ENCODE measurements around the gene NPAS2.

The NPAS2 gene

DNA sequence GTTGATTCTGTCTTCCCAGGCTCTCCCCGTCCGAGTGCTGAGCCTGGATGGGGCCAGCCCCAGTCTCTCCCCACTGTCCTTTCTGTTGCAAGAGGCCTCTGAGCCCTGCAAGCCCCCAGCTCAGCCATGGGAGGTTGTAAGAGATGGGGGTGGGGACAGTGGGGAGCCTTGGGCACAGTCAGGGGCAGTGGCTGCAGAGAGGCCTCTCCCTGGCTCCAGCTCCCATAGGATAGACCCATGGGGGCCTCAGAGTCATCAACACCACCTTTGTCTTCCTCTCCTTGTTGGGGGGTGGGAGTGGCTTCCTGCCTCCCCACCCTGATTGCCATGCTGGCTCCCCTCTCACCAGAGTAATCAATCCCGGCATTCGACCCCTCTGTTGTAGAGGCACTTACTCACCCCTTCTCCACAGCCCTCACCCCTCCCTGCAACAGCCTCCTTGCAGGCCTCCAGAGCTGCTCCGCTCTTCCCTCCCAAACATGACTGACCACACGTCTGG, 37.5 kb upstream of the NPAS2 start:
- H3K4me3 ChIP-seq (ENCODE audit: low read length in 2 of 2): no peak overlapping the region
- no peaks in the 10 kb centered on the region for H3K9me3 ChIP-seq (ENCODE audit: control insufficient read depth in 2 of 2, low read length in 2 of 2)
- H3K9ac ChIP-seq (ENCODE audit: low read depth in 1 of 2, low read length in 2 of 2): no peak overlapping the region
- H3K27me3 ChIP-seq (ENCODE audit: control insufficient read depth in 2 of 2, insufficient read depth in 2 of 2, low read length in 2 of 2): no peaks in the 10 kb centered on the region
- no peaks in the 10 kb centered on the region for H3K36me3 ChIP-seq (ENCODE audit: control insufficient read depth in 2 of 2, insufficient read depth in 2 of 2, low read length in 2 of 2)
- H3K27ac ChIP-seq (ENCODE audit: low read depth in 2 of 2, low read length in 2 of 2): no peak overlapping the region
- H3K4me1 ChIP-seq (ENCODE audit: control insufficient read depth in 2 of 2, insufficient read depth in 2 of 2, low read length in 2 of 2): peaks cover 7 to 22% of the 10 kb centered on the region in 2 donors

DNA sequence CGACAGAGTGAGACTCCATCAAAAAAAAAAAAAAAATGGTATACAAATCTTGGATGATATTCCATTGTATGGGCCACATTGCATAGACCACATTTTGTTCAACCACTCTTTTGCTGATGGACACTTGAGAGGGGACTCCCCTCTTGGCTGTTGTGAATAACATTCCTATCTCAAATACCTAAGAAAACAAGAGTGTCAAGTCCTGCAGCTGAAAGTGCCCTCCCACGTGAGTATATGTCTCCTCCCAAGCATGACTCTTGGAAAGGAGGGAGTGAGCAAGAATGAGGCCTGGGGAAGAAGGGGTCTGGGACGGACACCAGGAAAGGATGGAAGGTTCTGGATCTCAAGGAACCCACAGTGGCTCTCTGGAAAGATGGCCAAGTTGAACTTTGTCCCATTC, 36.0 kb upstream of the NPAS2 start:
- Histone ChIP-seq H3K9ac (ENCODE audit: low read depth in 1 of 2, low read length in 2 of 2) (no peak overlapping the region), H3K4me1 (ENCODE audit: control insufficient read depth in 2 of 2, insufficient read depth in 2 of 2, low read length in 2 of 2) (peaks cover 7 to 26% of the 10 kb centered on the region in 2 donors), H3K27me3 (ENCODE audit: control insufficient read depth in 2 of 2, insufficient read depth in 2 of 2, low read length in 2 of 2) (no peaks in the 10 kb centered on the region), H3K36me3 (ENCODE audit: control insufficient read depth in 2 of 2, insufficient read depth in 2 of 2, low read length in 2 of 2) (no peaks in the 10 kb centered on the region), H3K9me3 (ENCODE audit: control insufficient read depth in 2 of 2, low read length in 2 of 2) (no peaks in the 10 kb centered on the region), H3K4me3 (ENCODE audit: low read length in 2 of 2) (no peak overlapping the region), H3K27ac (ENCODE audit: low read depth in 2 of 2, low read length in 2 of 2) (no peak overlapping the region)

DNA sequence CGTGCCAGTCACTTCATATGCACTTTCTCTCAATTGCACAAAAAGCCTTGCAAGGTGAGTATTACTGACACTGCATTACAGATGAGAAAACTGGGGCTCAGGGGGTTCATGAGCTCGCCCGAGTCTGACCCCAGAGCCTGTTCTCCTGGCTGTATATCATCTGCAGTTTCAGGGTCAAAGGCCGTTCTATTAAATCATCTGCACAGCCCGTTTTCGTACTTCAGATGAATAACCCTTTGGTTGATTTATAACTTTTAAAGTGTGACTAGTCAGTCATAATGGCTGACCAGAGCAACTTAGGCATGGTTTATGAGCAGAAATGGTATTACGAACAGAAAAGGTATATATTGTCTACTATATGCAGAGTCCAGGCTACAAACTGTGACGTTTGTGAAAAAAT, 35.3 kb upstream of the NPAS2 start:
- Histone ChIP-seq H3K27ac (ENCODE audit: low read depth in 2 of 2, low read length in 2 of 2) (no peak overlapping the region), H3K9me3 (ENCODE audit: control insufficient read depth in 2 of 2, low read length in 2 of 2) (no peaks in the 10 kb centered on the region), H3K4me1 (ENCODE audit: control insufficient read depth in 2 of 2, insufficient read depth in 2 of 2, low read length in 2 of 2) (peaks cover 7 to 32% of the 10 kb centered on the region in 2 donors), H3K27me3 (ENCODE audit: control insufficient read depth in 2 of 2, insufficient read depth in 2 of 2, low read length in 2 of 2) (no peaks in the 10 kb centered on the region), H3K36me3 (ENCODE audit: control insufficient read depth in 2 of 2, insufficient read depth in 2 of 2, low read length in 2 of 2) (no peaks in the 10 kb centered on the region), H3K9ac (ENCODE audit: low read depth in 1 of 2, low read length in 2 of 2) (no peak overlapping the region), H3K4me3 (ENCODE audit: low read length in 2 of 2) (no peak overlapping the region)

DNA sequence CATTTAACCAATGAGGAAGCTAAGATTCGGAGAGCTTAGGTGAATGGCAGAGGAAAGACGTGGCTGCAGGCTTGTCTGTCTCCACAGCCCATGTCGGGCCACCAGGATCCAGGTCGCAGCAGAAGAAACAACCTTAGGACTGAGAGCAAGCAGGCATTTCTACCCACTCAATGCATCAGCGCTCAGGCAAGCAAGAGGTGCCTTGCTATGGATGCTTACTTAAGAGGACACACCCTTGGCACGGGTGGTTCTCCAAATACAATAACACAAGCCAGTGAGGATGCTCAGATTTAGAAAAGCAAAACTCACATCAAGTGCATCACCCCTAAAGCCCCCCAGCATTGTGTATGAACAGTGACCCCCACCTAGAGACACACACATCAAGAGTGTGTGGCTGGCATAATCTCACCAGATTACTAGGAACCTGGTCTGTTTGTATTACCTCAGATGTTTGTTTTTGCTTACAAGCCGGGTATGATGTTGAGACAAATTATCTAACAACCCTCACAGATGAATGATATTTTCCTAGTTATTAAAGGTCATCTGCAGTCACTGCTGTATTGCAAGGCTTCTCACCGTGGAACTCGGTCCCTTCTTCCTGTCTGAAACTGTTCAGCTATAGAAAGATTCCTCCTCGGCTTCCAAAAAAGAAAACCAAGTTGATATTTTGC, 34.2 kb upstream of the NPAS2 start:
- H3K36me3 ChIP-seq (ENCODE audit: control insufficient read depth in 2 of 2, insufficient read depth in 2 of 2, low read length in 2 of 2): no peaks in the 10 kb centered on the region
- H3K9me3 ChIP-seq (ENCODE audit: control insufficient read depth in 2 of 2, low read length in 2 of 2): no peaks in the 10 kb centered on the region
- H3K4me1 ChIP-seq (ENCODE audit: control insufficient read depth in 2 of 2, insufficient read depth in 2 of 2, low read length in 2 of 2): peaks cover 7 to 27% of the 10 kb centered on the region in 2 donors
- H3K9ac ChIP-seq (ENCODE audit: low read depth in 1 of 2, low read length in 2 of 2): no peak overlapping the region
- no peak overlapping the region for H3K4me3 ChIP-seq (ENCODE audit: low read length in 2 of 2)
- H3K27me3 ChIP-seq (ENCODE audit: control insufficient read depth in 2 of 2, insufficient read depth in 2 of 2, low read length in 2 of 2): no peaks in the 10 kb centered on the region
- H3K27ac ChIP-seq (ENCODE audit: low read depth in 2 of 2, low read length in 2 of 2): no peak overlapping the region

DNA sequence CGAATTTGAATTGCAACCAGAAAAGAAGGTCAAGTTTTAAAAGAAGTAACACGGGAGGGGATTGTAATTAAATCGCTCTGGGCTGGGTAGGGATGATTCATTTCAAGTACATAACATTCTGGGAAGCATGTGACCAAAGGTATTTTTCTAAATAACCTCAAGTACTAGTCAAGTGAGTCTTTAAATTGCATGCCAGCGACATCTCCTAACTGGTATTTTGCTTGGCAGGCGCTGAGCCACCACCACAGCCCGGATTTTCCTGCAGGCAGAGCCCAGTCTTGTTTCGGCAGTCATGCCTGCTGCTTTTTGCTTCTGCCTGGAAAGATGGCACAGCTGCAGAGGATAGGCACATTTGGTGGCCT, 33.7 kb upstream of the NPAS2 start:
- H3K27ac ChIP-seq (ENCODE audit: low read depth in 2 of 2, low read length in 2 of 2): no peak overlapping the region
- H3K9me3 ChIP-seq (ENCODE audit: control insufficient read depth in 2 of 2, low read length in 2 of 2): no peaks in the 10 kb centered on the region
- no peak overlapping the region for H3K9ac ChIP-seq (ENCODE audit: low read depth in 1 of 2, low read length in 2 of 2)
- no peaks in the 10 kb centered on the region for H3K36me3 ChIP-seq (ENCODE audit: control insufficient read depth in 2 of 2, insufficient read depth in 2 of 2, low read length in 2 of 2)
- peaks cover 7 to 26% of the 10 kb centered on the region in 2 donors for H3K4me1 ChIP-seq (ENCODE audit: control insufficient read depth in 2 of 2, insufficient read depth in 2 of 2, low read length in 2 of 2)
- no peak overlapping the region for H3K4me3 ChIP-seq (ENCODE audit: low read length in 2 of 2)
- H3K27me3 ChIP-seq (ENCODE audit: control insufficient read depth in 2 of 2, insufficient read depth in 2 of 2, low read length in 2 of 2): no peaks in the 10 kb centered on the region

DNA sequence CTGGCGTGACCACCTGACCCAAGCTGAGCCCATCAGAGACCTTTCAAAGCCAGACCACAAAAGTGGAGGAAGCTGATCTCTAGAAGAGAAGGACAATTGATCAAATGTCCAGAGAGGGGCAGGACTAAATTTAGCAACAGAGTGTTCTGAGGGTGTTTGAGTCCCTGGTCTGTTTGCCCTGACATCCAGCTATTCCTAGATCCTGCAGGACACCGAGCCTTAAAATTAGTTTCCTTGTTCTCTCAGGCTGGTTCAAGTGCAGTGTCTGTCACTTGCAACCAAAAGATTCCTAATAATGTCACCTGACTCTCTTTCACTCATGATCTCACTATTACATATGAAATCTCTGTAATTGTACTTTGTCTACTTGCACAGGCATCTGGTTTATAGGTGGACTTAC, 33.0 kb upstream of the NPAS2 start:
- no peak overlapping the region for H3K9ac ChIP-seq (ENCODE audit: low read depth in 1 of 2, low read length in 2 of 2)
- H3K27ac ChIP-seq (ENCODE audit: low read depth in 2 of 2, low read length in 2 of 2): no peak overlapping the region

DNA sequence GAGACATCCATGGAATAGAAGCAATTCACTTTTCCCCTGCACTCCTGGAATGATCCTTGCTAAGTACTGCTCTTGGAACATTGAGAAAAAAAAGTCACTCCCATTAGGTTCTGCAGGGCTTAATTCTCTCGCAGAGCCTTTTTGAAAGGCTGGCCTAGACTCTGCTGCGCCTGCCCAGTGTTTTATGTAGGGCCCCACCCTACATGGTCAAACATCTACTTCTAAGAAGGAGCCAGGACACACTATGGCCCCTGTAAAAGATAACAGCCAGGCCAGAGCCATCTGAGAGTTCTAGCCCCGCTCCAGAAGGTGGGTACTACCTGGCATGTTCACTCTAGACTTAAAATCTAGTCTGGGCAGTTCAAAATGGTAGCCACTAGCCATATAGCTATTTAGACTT, 30.6 kb upstream of the NPAS2 start:
- Histone ChIP-seq H3K9ac (ENCODE audit: low read depth in 1 of 2, low read length in 2 of 2) (no peak overlapping the region), H3K36me3 (ENCODE audit: control insufficient read depth in 2 of 2, insufficient read depth in 2 of 2, low read length in 2 of 2) (no peaks in the 10 kb centered on the region), H3K27ac (ENCODE audit: low read depth in 2 of 2, low read length in 2 of 2) (no peak overlapping the region), H3K27me3 (ENCODE audit: control insufficient read depth in 2 of 2, insufficient read depth in 2 of 2, low read length in 2 of 2) (no peaks in the 10 kb centered on the region), H3K4me3 (ENCODE audit: low read length in 2 of 2) (no peak overlapping the region), H3K4me1 (ENCODE audit: control insufficient read depth in 2 of 2, insufficient read depth in 2 of 2, low read length in 2 of 2) (peaks cover 7 to 26% of the 10 kb centered on the region in 2 donors), H3K9me3 (ENCODE audit: control insufficient read depth in 2 of 2, low read length in 2 of 2) (no peaks in the 10 kb centered on the region)

More for the DNA sequence above, 33.0 kb upstream of the NPAS2 start:
- Histone ChIP-seq H3K27me3 (ENCODE audit: control insufficient read depth in 2 of 2, insufficient read depth in 2 of 2, low read length in 2 of 2) (no peaks in the 10 kb centered on the region), H3K4me3 (ENCODE audit: low read length in 2 of 2) (no peak overlapping the region), H3K36me3 (ENCODE audit: control insufficient read depth in 2 of 2, insufficient read depth in 2 of 2, low read length in 2 of 2) (no peaks in the 10 kb centered on the region), H3K4me1 (ENCODE audit: control insufficient read depth in 2 of 2, insufficient read depth in 2 of 2, low read length in 2 of 2) (peaks cover 7 to 26% of the 10 kb centered on the region in 2 donors), H3K9me3 (ENCODE audit: control insufficient read depth in 2 of 2, low read length in 2 of 2) (no peaks in the 10 kb centered on the region)

DNA sequence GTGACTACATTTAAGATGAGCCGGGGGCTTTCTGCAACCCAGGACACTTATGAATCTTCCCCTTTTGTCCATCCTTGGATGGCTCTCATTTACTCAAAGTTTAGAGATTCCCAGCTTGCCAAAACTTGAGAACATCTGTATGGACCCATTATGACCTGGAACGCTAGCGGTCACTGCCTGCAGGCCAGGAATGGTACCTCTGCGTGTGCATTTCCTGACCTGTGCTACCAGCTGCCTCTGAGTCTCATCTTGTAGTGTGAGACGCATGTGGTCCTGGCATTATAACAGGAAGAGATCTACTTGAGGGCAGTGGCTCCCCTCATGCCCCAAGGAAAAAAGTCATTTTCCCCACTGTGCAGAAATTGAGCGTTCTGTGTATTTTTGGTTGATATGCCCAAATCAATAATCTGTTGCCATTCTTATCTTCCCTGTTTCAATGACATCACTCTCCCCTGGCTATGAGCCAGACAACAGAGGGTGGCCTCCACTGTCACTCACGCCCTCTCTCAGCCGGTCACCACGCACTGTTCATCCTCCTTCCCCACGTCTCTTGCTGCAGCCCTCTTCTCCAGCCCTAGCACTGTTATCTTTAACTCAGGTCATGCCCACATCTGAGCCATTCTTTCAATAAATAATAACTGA, 28.5 kb upstream of the NPAS2 start:
- Histone ChIP-seq H3K4me3 (ENCODE audit: low read length in 2 of 2) (no peak overlapping the region), H3K9me3 (ENCODE audit: control insufficient read depth in 2 of 2, low read length in 2 of 2) (no peaks in the 10 kb centered on the region), H3K36me3 (ENCODE audit: control insufficient read depth in 2 of 2, insufficient read depth in 2 of 2, low read length in 2 of 2) (no peaks in the 10 kb centered on the region), H3K4me1 (ENCODE audit: control insufficient read depth in 2 of 2, insufficient read depth in 2 of 2, low read length in 2 of 2) (peaks cover 0 to 16% of the 10 kb centered on the region in 2 donors), H3K27me3 (ENCODE audit: control insufficient read depth in 2 of 2, insufficient read depth in 2 of 2, low read length in 2 of 2) (no peaks in the 10 kb centered on the region), H3K9ac (ENCODE audit: low read depth in 1 of 2, low read length in 2 of 2) (no peak overlapping the region), H3K27ac (ENCODE audit: low read depth in 2 of 2, low read length in 2 of 2) (no peak overlapping the region)

DNA sequence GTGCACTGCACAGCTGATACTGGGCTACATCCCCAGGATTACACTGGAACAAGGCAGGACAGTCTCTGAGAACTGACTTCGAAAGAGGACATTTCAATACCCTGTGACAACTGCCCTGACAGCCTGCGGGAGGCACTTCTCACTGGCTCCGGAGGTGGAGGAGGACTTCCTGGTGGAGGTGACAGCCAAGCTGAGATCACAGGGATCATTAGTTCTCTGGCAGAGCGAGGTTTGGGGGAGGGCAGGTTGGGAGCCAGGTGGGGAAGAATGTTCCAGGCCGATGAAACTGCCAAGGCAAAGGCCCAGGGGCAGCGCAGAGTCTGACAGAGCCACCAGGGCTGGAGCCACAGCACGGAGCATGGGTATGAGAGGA, 28.0 kb upstream of the NPAS2 start:
- H3K27ac ChIP-seq (ENCODE audit: low read depth in 2 of 2, low read length in 2 of 2): no peak overlapping the region
- H3K9ac ChIP-seq (ENCODE audit: low read depth in 1 of 2, low read length in 2 of 2): no peak overlapping the region
- H3K4me1 ChIP-seq (ENCODE audit: control insufficient read depth in 2 of 2, insufficient read depth in 2 of 2, low read length in 2 of 2): peaks cover 0 to 11% of the 10 kb centered on the region in 2 donors
- H3K9me3 ChIP-seq (ENCODE audit: control insufficient read depth in 2 of 2, low read length in 2 of 2): no peaks in the 10 kb centered on the region
- no peaks in the 10 kb centered on the region for H3K36me3 ChIP-seq (ENCODE audit: control insufficient read depth in 2 of 2, insufficient read depth in 2 of 2, low read length in 2 of 2)
- no peak overlapping the region for H3K4me3 ChIP-seq (ENCODE audit: low read length in 2 of 2)
- H3K27me3 ChIP-seq (ENCODE audit: control insufficient read depth in 2 of 2, insufficient read depth in 2 of 2, low read length in 2 of 2): no peaks in the 10 kb centered on the region

DNA sequence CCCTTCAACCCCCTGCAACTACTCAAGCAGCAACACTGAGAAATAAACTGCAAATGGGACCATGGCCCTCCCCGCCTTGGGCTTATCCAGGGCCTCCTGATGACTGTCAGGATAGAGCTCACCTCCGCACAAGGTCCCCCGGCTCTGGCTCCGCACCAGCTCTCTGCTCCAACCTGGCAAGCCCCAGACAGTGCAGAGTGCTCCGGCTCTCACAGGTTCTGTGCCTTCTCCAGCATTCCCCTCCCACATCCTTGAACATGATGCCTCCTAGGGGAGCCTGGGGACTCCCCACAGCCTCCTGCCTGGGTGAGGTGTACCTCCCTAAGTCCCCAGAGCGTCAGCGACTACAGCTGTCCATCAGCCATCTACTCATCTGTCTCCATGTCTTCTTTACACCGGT, 26.7 kb upstream of the NPAS2 start:
- no peaks in the 10 kb centered on the region for H3K27me3 ChIP-seq (ENCODE audit: control insufficient read depth in 2 of 2, insufficient read depth in 2 of 2, low read length in 2 of 2)

More for the DNA sequence above, 26.7 kb upstream of the NPAS2 start:
- Histone ChIP-seq H3K9me3 (ENCODE audit: control insufficient read depth in 2 of 2, low read length in 2 of 2) (no peaks in the 10 kb centered on the region), H3K9ac (ENCODE audit: low read depth in 1 of 2, low read length in 2 of 2) (no peak overlapping the region), H3K36me3 (ENCODE audit: control insufficient read depth in 2 of 2, insufficient read depth in 2 of 2, low read length in 2 of 2) (no peaks in the 10 kb centered on the region), H3K4me1 (ENCODE audit: control insufficient read depth in 2 of 2, insufficient read depth in 2 of 2, low read length in 2 of 2) (peaks cover 0 to 10% of the 10 kb centered on the region in 2 donors), H3K4me3 (ENCODE audit: low read length in 2 of 2) (no peak overlapping the region), H3K27ac (ENCODE audit: low read depth in 2 of 2, low read length in 2 of 2) (no peak overlapping the region)
